Stimulated activated CD4-positive, alpha-beta T cell treated with anti-CD3 and anti-CD28 coated beads, Interleukin-1b, Interleukin-23, amount 100 ng/mL, for 48 hours (primary cell): ENCODE results near the gene CUEDC1.

Source experiments
- DNase-seq: peaks from one replicate; pipeline ENCODE4 v3.0.0-alpha.2; 2020

Gene CUEDC1

GRCh38 chr17:57914273-57915142, 40.7 kb downstream of the CUEDC1 start:
- no peak for DNase-seq

- no peak for DNase-seq
Observed at GRCh38 chr17:57913575-57914272, 41.5 kb downstream of the CUEDC1 start.

GRCh38 chr17:57911834-57912673, 43.2 kb downstream of the CUEDC1 start:
- no peak for DNase-seq

- no peak for DNase-seq
Observed at GRCh38 chr17:57910462-57911420, 44.5 kb downstream of the CUEDC1 start.

GRCh38 chr17:57909551-57909950, 45.7 kb downstream of the CUEDC1 start:
- no peak for DNase-seq

GRCh38 chr17:57908278-57908677, 46.9 kb downstream of the CUEDC1 start:
- DNase-seq: no peak

GRCh38 chr17:57906910-57907309, 48.3 kb downstream of the CUEDC1 start:
- DNase-seq: no peak

GRCh38 chr17:57905875-57906455, 49.2 kb downstream of the CUEDC1 start:
- DNase-seq: no peak

GRCh38 chr17:57903961-57904360, 51.3 kb downstream of the CUEDC1 start:
- DNase-seq: no peak

GRCh38 chr17:57902800-57903759, 52.1 kb downstream of the CUEDC1 start:
- DNase-seq: no peak

GRCh38 chr17:57902117-57902799, 53.0 kb downstream of the CUEDC1 start:
- no peak for DNase-seq

GRCh38 chr17:57900991-57901743, 54.0 kb downstream of the CUEDC1 start:
- no peak for DNase-seq

GRCh38 chr17:57899822-57900221, 55.4 kb downstream of the CUEDC1 start:
- no peak for DNase-seq

GRCh38 chr17:57899391-57899790, 55.8 kb downstream of the CUEDC1 start:
- DNase-seq: no peak

GRCh38 chr17:57898487-57899311, 56.5 kb downstream of the CUEDC1 start:
- DNase-seq: no peak

GRCh38 chr17:57895382-57896060, 59.7 kb downstream of the CUEDC1 start:
- DNase-seq: no peak

- no peak for DNase-seq
Observed at GRCh38 chr17:57894848-57895247, 60.4 kb downstream of the CUEDC1 start.
